ENCODE measurements around the gene NALCN. TPM values are rescaled to one million over a fixed set of nuclear protein-coding genes. Genes with fewer than 3 reads are reported as not detected.

The NALCN gene
- total and polyA plus RNA-seq, 5 donors = 5.2 to 17.0 (median 14.5) TPM

DNA sequence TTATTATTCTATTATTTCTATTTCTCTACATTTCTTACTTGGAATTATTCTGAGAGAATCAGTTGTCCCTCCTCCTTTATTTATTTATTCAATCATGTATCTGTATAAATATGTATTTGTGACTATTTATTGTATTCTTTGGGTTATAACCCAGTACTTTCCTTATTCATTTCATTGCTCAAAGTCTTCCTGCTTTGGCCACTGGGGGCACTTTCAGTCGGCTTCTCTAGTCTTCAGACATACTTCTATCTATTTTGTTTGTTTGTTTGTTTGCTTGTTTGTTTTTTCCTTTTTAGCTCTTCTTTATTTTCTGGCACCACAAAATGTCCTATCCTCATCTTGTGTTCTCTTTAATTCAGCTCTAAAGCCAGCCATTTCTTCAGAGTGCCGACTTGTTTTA, 260.4 kb downstream of the NALCN start:
- no peaks in the 10 kb centered on the region for H3K27me3 ChIP-seq (ENCODE audit: control insufficient read depth, insufficient read depth)
- intact Hi-C loops (cut with DNase I) = no loop called here
- H3K27ac ChIP-seq (ENCODE audit: low read length) = no peak overlapping the region
- DNase-seq (no peak), ATAC-seq (no peak)
- H3K9me3 ChIP-seq (ENCODE audit: control insufficient read depth, low read length) = no peaks in the 10 kb centered on the region
- 58% methylated on average over 2 of the region's 2 CpGs for WGBS
- no peak overlapping the region for H3K4me3 ChIP-seq (ENCODE audit: low read length)
- H3K4me1 ChIP-seq (ENCODE audit: control insufficient read depth, insufficient read depth, low read length) = no peaks in the 10 kb centered on the region

DNA sequence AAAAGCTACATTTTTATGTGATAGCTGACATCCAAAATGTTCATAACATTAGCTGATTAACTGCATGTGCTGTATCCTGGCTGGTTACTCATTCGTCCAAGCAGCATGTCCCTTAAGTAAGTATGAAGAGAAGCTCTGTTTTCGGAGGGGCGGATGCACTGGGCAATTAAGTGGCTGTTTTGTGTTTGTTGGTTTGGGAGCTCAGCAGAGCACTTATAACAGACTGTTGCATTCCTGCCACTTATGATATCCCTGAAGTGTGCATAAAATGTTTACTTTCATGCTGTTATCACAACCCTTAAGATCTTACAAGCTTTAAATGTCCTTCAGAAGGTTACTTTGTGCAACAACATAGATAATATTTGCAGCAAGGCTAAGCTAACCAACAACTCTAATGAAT, 264.1 kb downstream of the NALCN start:
- intact Hi-C loops (cut with DNase I) = no loop called here
- 50% methylated on average over 3 of the region's 3 CpGs for WGBS
- Histone ChIP-seq H3K27me3 (ENCODE audit: control insufficient read depth, insufficient read depth) (no peaks in the 10 kb centered on the region), H3K4me1 (ENCODE audit: control insufficient read depth, insufficient read depth, low read length) (no peaks in the 10 kb centered on the region), H3K9me3 (ENCODE audit: control insufficient read depth, low read length) (no peaks in the 10 kb centered on the region), H3K27ac (ENCODE audit: low read length) (no peak overlapping the region), H3K4me3 (ENCODE audit: low read length) (no peak overlapping the region)
- no peak for DNase-seq
- ATAC-seq = peak in 1 of 2 donors; percentile 40

- Histone ChIP-seq H3K9me3 (ENCODE audit: control insufficient read depth, low read length) (no peaks in the 10 kb centered on the region), H3K27ac (ENCODE audit: low read length) (no peak overlapping the region), H3K4me3 (ENCODE audit: low read length) (no peak overlapping the region), H3K4me1 (ENCODE audit: control insufficient read depth, insufficient read depth, low read length) (no peaks in the 10 kb centered on the region), H3K27me3 (ENCODE audit: control insufficient read depth, insufficient read depth) (no peaks in the 10 kb centered on the region)
- ATAC-seq (no peak), DNase-seq (peak in 1 of 3 donors; percentile 25)
- intact Hi-C loops (cut with DNase I) = no loop called here
- 25% methylated on average over 7 of the region's 7 CpGs for WGBS
Measured at GRCh38 chr13:101150998-101151397, 265.3 kb downstream of the NALCN start.

GRCh38 chr13:101149735-101150384, 266.4 kb downstream of the NALCN start:
- H3K27me3 ChIP-seq (ENCODE audit: control insufficient read depth, insufficient read depth) = no peaks in the 10 kb centered on the region
- ATAC-seq (no peak), DNase-seq (no peak)
- intact Hi-C loops (cut with DNase I) = loop anchor here in 3 of 4 donors (10.0 kb wide), 2 partner anchors 605 to 765 kb away; no protein-coding TSS in a partner anchor
- no peak overlapping the region for H3K27ac ChIP-seq (ENCODE audit: low read length)
- H3K4me1 ChIP-seq (ENCODE audit: control insufficient read depth, insufficient read depth, low read length) = no peaks in the 10 kb centered on the region
- H3K4me3 ChIP-seq (ENCODE audit: low read length) = no peak overlapping the region
- no peaks in the 10 kb centered on the region for H3K9me3 ChIP-seq (ENCODE audit: control insufficient read depth, low read length)
- 42% methylated on average over 9 of the region's 9 CpGs for WGBS

DNA sequence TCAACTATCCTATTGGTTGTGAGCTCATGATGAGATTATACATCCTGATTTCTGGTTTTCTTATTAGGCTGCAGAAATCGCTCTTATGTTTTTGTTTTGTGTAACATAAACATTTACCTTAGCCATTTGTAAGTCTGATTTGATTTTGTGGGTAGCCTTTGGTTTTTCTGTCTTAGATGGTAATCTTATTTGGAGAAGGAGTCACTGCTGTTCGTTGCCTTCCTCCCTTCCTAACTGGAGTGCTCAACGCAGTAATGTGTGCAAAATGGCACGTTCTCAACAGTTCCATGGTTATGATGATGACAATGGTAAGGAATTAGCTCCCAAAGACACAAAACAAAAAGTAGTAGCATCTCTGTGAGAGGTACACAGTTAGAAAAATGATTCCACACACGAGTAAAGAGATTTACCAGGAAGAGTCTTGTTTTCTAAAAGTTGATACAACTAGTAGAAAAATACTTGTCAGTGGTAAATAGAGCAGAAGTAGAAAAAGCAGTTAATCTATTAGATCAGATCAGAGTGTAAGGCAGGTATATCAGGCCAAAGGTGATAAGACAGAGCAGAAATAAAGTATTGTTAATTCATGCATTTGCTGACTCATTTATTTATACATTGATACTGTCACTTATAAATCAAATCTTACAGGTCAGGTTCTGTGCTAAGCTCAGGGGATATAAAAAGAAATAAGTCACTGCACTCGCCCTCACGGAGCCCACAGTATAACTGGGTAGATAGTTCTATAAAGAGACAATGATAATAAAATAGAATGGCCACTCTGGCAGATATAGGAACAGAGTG, 270.0 kb downstream of the NALCN start:
- Histone ChIP-seq H3K4me3 (ENCODE audit: low read length) (no peak overlapping the region), H3K4me1 (ENCODE audit: control insufficient read depth, insufficient read depth, low read length) (no peaks in the 10 kb centered on the region), H3K9me3 (ENCODE audit: control insufficient read depth, low read length) (no peaks in the 10 kb centered on the region), H3K27me3 (ENCODE audit: control insufficient read depth, insufficient read depth) (no peaks in the 10 kb centered on the region), H3K27ac (ENCODE audit: low read length) (no peak overlapping the region)
- ATAC-seq = no peak
- no peak for DNase-seq
- intact Hi-C loops (cut with DNase I) = loop anchor here in 3 of 4 donors (10.0 kb wide), 2 partner anchors 609 to 769 kb away; no protein-coding TSS in a partner anchor
- 64% methylated on average over 7 of the region's 7 CpGs for WGBS

DNA sequence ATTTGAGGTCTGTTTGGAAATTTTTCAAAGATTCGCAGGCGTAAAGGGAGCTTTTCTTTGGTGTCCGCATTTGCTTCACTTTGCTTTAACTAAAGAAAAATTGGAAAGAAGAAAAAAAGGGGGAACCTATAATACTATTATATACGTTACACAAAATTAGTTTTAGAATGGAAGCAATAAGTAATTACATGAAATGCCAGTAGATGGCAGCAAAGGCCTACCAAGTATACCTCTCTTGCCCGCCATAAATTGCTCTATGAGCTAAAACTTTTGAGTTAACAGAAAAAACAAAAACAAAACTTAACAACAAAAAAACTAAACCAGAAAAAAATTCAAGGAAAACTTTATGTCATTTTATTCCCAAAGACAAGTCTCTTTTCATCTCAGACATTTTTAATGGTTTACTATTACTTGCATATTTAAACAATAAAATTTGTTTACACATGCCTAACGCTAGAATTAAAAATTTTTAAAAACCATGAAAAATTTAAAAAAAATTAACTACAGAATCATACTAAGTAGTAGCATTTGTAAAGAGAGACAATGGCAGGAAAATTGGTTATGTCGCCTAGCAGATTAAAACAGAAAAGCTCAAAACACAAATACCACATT, 271.4 kb downstream of the NALCN start:
- intact Hi-C loops (cut with DNase I) = loop anchor here in 3 of 4 donors (10.0 kb wide), 2 partner anchors 610 to 770 kb away; no protein-coding TSS in a partner anchor
- H3K4me1 ChIP-seq (ENCODE audit: control insufficient read depth, insufficient read depth, low read length) = no peaks in the 10 kb centered on the region

GRCh38 chr13:101140936-101141335, 275.4 kb downstream of the NALCN start:
- no peak overlapping the region for H3K27ac ChIP-seq (ENCODE audit: low read length)
- ATAC-seq = no peak
- 49% methylated on average over 2 of the region's 2 CpGs for WGBS
- no peak for DNase-seq
- no peaks in the 10 kb centered on the region for H3K27me3 ChIP-seq (ENCODE audit: control insufficient read depth, insufficient read depth)
- H3K4me3 ChIP-seq (ENCODE audit: low read length) = no peak overlapping the region
- no peaks in the 10 kb centered on the region for H3K4me1 ChIP-seq (ENCODE audit: control insufficient read depth, insufficient read depth, low read length)
- H3K9me3 ChIP-seq (ENCODE audit: control insufficient read depth, low read length) = no peaks in the 10 kb centered on the region
- intact Hi-C loops (cut with DNase I) = loop anchor here in 3 of 4 donors (10.0 kb wide), 2 partner anchors 614 to 774 kb away; no protein-coding TSS in a partner anchor

More for the DNA sequence above, 271.4 kb downstream of the NALCN start:
- Histone ChIP-seq H3K27me3 (ENCODE audit: control insufficient read depth, insufficient read depth) (no peaks in the 10 kb centered on the region), H3K4me3 (ENCODE audit: low read length) (no peak overlapping the region), H3K27ac (ENCODE audit: low read length) (no peak overlapping the region), H3K9me3 (ENCODE audit: control insufficient read depth, low read length) (no peaks in the 10 kb centered on the region)
- 27% methylated on average over 7 of the region's 7 CpGs for WGBS
- no peak for DNase-seq
- ATAC-seq = no peak

GRCh38 chr13:101140087-101140770, 276.1 kb downstream of the NALCN start:
- Histone ChIP-seq H3K4me3 (ENCODE audit: low read length) (no peak overlapping the region), H3K27ac (ENCODE audit: low read length) (no peak overlapping the region), H3K9me3 (ENCODE audit: control insufficient read depth, low read length) (no peaks in the 10 kb centered on the region), H3K4me1 (ENCODE audit: control insufficient read depth, insufficient read depth, low read length) (no peaks in the 10 kb centered on the region), H3K27me3 (ENCODE audit: control insufficient read depth, insufficient read depth) (no peaks in the 10 kb centered on the region)
- DNase-seq = no peak
- peak; percentile 82 to 90 for ATAC-seq
- 64% methylated on average over 9 of the region's 9 CpGs for WGBS
- intact Hi-C loops (cut with DNase I) = loop anchor here in 3 of 4 donors (10.0 kb wide), 2 partner anchors 615 to 775 kb away; no protein-coding TSS in a partner anchor

- H3K4me1 ChIP-seq (ENCODE audit: control insufficient read depth, insufficient read depth, low read length) = no peaks in the 10 kb centered on the region
- intact Hi-C loops (cut with DNase I) = no loop called here
- ATAC-seq (no peak), DNase-seq (no peak)
- H3K4me3 ChIP-seq (ENCODE audit: low read length) = no peak overlapping the region
- H3K9me3 ChIP-seq (ENCODE audit: control insufficient read depth, low read length) = no peaks in the 10 kb centered on the region
- H3K27ac ChIP-seq (ENCODE audit: low read length) = no peak overlapping the region
- H3K27me3 ChIP-seq (ENCODE audit: control insufficient read depth, insufficient read depth) = no peaks in the 10 kb centered on the region
Measured at GRCh38 chr13:101139081-101139480, 277.2 kb downstream of the NALCN start.

DNA sequence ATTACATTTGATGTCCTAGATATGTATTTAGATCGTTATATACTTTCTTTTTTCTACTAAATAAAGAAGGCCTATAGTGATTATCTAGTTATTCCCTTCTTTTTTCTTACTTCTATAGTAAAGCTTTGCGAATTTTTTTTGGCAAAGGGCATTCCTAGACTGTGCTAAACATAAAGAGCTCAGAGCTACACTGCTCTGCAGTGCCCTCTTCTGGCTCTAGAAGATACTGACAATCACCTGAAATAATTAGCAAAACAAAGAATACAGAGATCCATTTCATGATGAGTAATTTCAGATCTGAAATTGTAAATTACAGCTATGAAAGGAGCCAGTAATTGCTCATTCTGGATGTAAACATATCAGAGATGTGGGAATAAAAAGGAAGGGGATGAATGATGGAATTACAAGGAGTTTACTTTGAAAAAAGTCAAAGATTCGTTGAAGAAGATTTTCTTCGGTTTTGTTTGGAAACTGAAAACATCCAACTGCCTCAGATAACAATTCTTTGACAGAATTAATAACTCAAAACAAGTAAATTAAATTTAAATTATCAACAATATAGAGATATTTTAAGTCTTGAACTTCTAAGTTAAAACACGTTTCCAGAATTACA, 288.5 kb downstream of the NALCN start:
- intact Hi-C loops (cut with DNase I) = no loop called here
- WGBS = 63% methylated on average over 5 of the region's 5 CpGs
- Histone ChIP-seq H3K27me3 (ENCODE audit: control insufficient read depth, insufficient read depth) (no peaks in the 10 kb centered on the region), H3K4me1 (ENCODE audit: control insufficient read depth, insufficient read depth, low read length) (no peaks in the 10 kb centered on the region), H3K4me3 (ENCODE audit: low read length) (no peak overlapping the region), H3K9me3 (ENCODE audit: control insufficient read depth, low read length) (no peaks in the 10 kb centered on the region), H3K27ac (ENCODE audit: low read length) (no peak overlapping the region)
- DNase-seq (no peak), ATAC-seq (peak; percentile 47 to 61)
